T47D (cell line): ENCODE results near the gene SKI.
A peak's percentile ranks its signal among the peaks of the same experiment; 100 is the strongest.

Source experiments
- DNase-seq, 2 experiments: peaks; one replicate each; pipeline versions ENCODE4 v3.0.0 to v3.0.0-alpha.2; 2011 to 2012; ENCODE audit warnings: low read depth in 1 of 2, low spot score in 1 of 2
- JUND ChIP-seq: IDR thresholded peaks from 2 replicates; pipeline ENCODE4 v1.6.1; 2012; ENCODE audit warnings: low read depth
- in situ Hi-C: cut with HindIII; loops from 2 replicates; pipeline ENCODE4 v1.10.0; 2016; ENCODE audit warnings: low sequenced_read_pairs, low pct_unique_long_range_greater_than_20kb

SKI gene

GRCh38 chr1:2231532-2232254, 3.6 kb downstream of the SKI start:
- in situ Hi-C loops, result no loop called here
- DNase-seq, result no peak
- no peak for TF ChIP-seq JUND

- no peak for DNase-seq
- no peak for TF ChIP-seq JUND
- in situ Hi-C loops, result no loop called here
Observed at GRCh38 chr1:2232255-2232915, 4.3 kb downstream of the SKI start.

GRCh38 chr1:2232916-2233438, 4.9 kb downstream of the SKI start:
- DNase-seq, result no peak
- in situ Hi-C loops, result no loop called here
- TF ChIP-seq JUND, result no peak

- DNase-seq, result no peak
- no peak for TF ChIP-seq JUND
- in situ Hi-C loops, result no loop called here
Observed at GRCh38 chr1:2233468-2233867, 5.3 kb downstream of the SKI start.

- DNase-seq, result peak in 1 of 2 experiments; percentile 29
- in situ Hi-C loops, result no loop called here
- no peak for TF ChIP-seq JUND
Observed at GRCh38 chr1:2233997-2234761, 6.1 kb downstream of the SKI start.

GRCh38 chr1:2234762-2235113, 6.6 kb downstream of the SKI start:
- DNase-seq, result no peak
- no peak for TF ChIP-seq JUND
- in situ Hi-C loops, result no loop called here

- DNase-seq, result no peak
- in situ Hi-C loops, result no loop called here
- TF ChIP-seq JUND, result no peak
Observed at GRCh38 chr1:2235300-2235998, 7.3 kb downstream of the SKI start.

GRCh38 chr1:2236695-2237677, 8.9 kb downstream of the SKI start:
- no peak for TF ChIP-seq JUND
- in situ Hi-C loops, result no loop called here
- no peak for DNase-seq

- in situ Hi-C loops, result no loop called here
- DNase-seq, result no peak
- no peak for TF ChIP-seq JUND
Observed at GRCh38 chr1:2237773-2238172, 9.7 kb downstream of the SKI start.

- in situ Hi-C loops, result no loop called here
- no peak for DNase-seq
- TF ChIP-seq JUND, result no peak
Observed at GRCh38 chr1:2238361-2239012, 10.4 kb downstream of the SKI start.

- in situ Hi-C loops, result no loop called here
- no peak for TF ChIP-seq JUND
- no peak for DNase-seq
Observed at GRCh38 chr1:2239013-2239370, 10.9 kb downstream of the SKI start.
